CD8-positive, alpha-beta memory T cell (primary cell): Measurements from ENCODE around the gene DNAH9. TPM values are rescaled to one million over a fixed set of nuclear protein-coding genes. Genes with fewer than 3 reads are reported as not detected.

ENCODE experiments used
- CTCF ChIA-PET: fragments of 350-600 bp; sonication (Branson Sonifier 250); formaldehyde crosslinking; loops from one replicate; lab custom pipeline; 2021; ENCODE audit warnings: antibody characterized with exemption; lab: Charles Lee
- POLR2A ChIA-PET: fragments of 350-600 bp; sonication (Branson Sonifier 250); formaldehyde crosslinking; loops from one replicate; lab custom pipeline; 2021; ENCODE audit warnings: antibody characterized with exemption; lab: Charles Lee
- DNase-seq, 5 donors: peaks; one replicate each; pipeline versions ENCODE4 v3.0.0 to v3.0.0-alpha.2; 2020 to 2022; ENCODE audit warnings: mixed read lengths in 1 of 5
- H3K27ac ChIP-seq: one replicate; pipeline ENCODE4 v1.7.0; 2013; ENCODE audit warnings: low read depth, mild to moderate bottlenecking, low read length, moderate library complexity
- H3K27me3 ChIP-seq: 2 replicates; pipeline ENCODE4 v1.7.0; 2013; ENCODE audit warnings: low read length, mild to moderate bottlenecking; ENCODE audit not compliant: insufficient read depth, poor library complexity, severe bottlenecking
- H3K36me3 ChIP-seq: 2 replicates; pipeline ENCODE4 v1.7.0; 2013; ENCODE audit warnings: mild to moderate bottlenecking, low read length, moderate library complexity; ENCODE audit not compliant: insufficient read depth
- H3K4me1 ChIP-seq: 2 replicates; pipeline ENCODE4 v1.7.0; 2013; ENCODE audit warnings: mild to moderate bottlenecking, low read length, moderate library complexity; ENCODE audit not compliant: insufficient read depth
- H3K4me3 ChIP-seq: 2 replicates; pipeline ENCODE4 v1.7.0; 2013; ENCODE audit warnings: mild to moderate bottlenecking, low read length
- H3K9me3 ChIP-seq: 2 replicates; pipeline ENCODE4 v1.7.0; 2013; ENCODE audit warnings: mild to moderate bottlenecking, low read length
- H3K27ac Mint-ChIP-seq, 8 donors: one replicate each; pipeline ENCODE4 v1.8.0; 2020 to 2021; ENCODE audit warnings: mixed read lengths in 8 of 8, mild to moderate bottlenecking in 6 of 8, inconsistent platforms in 3 of 8, moderate library complexity in 3 of 8
- H3K27me3 Mint-ChIP-seq, 2 donors: one replicate each; pipeline ENCODE4 v1.8.0; 2020 to 2021; ENCODE audit warnings: mixed read lengths in 2 of 2, mild to moderate bottlenecking in 1 of 2, moderate library complexity in 1 of 2
- H3K36me3 Mint-ChIP-seq, 3 donors: one replicate each; pipeline ENCODE4 v1.8.0; 2020 to 2021; ENCODE audit warnings: mixed read lengths in 3 of 3, inconsistent platforms in 1 of 3, mild to moderate bottlenecking in 1 of 3
- H3K4me1 Mint-ChIP-seq, 3 donors: one replicate each; pipeline ENCODE4 v1.8.0; 2020 to 2021; ENCODE audit warnings: mixed read lengths in 3 of 3, inconsistent platforms in 1 of 3, mild to moderate bottlenecking in 1 of 3
- H3K4me3 Mint-ChIP-seq, 7 donors: one replicate each; pipeline ENCODE4 v1.8.0; 2020 to 2021; ENCODE audit warnings: mixed read lengths in 7 of 7, mild to moderate bottlenecking in 6 of 7, moderate library complexity in 4 of 7, inconsistent platforms in 2 of 7
- H3K9me3 Mint-ChIP-seq, 5 donors: one replicate each; pipeline ENCODE4 v1.8.0; 2020 to 2022; ENCODE audit warnings: mixed read lengths in 5 of 5, mild to moderate bottlenecking in 3 of 5, moderate library complexity in 2 of 5, inconsistent platforms in 1 of 5
- polyA plus RNA-seq: library from polyadenylated mRNA; unstranded; fragments of 300-500 nt; fragmentation: Illumina TruSeq; gene quantifications from one replicate; pipeline ENCODE4 v1.2.3, GENCODE V29; 2021
- total RNA-seq, 2 experiments: library from RNA; stranded (reverse); gene quantifications; one replicate each; pipeline ENCODE4 v1.2.3, GENCODE V29; 2021

DNAH9 gene
- total and polyA plus RNA-seq, 3 experiments from 2014 or later = not detected

DNA sequence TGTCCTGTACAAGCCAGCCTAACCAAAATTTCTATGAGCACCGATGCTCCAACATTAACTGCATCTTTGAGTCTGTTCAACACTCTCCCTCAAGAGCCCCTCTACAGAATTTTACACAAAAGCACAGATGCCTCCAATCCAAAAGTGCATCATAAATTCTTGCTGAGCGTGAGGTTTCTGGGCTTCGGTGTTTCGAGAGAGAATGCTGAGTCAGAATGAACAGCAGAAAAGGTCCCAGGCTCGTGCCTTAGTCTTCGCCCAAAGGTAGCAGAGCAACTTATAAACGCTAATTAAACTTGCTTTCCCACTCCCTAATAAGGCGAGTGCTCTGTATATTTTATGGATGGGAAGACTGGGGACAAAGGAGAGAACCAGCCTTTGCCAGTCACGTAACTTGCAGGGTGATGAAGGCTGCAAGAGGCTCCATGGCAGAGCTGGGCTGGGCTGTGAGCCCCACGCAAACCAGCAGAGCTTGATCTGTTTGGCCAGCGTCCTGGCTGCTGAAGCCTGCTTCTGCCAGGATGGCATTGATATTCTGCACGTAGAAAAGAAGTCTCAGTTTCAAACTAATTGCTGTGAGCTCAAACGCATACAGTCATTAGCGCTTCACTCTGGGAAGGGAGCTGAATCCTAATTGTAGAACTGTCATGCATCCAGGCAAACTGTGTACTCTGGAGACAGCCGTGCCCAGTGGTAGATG lies 138.5 kb downstream of the DNAH9 start:
- H3K36me3 Mint-ChIP-seq = no peaks in the 10 kb centered on the region
- CTCF ChIA-PET = no interaction called here
- POLR2A ChIA-PET = no interaction called here

DNA sequence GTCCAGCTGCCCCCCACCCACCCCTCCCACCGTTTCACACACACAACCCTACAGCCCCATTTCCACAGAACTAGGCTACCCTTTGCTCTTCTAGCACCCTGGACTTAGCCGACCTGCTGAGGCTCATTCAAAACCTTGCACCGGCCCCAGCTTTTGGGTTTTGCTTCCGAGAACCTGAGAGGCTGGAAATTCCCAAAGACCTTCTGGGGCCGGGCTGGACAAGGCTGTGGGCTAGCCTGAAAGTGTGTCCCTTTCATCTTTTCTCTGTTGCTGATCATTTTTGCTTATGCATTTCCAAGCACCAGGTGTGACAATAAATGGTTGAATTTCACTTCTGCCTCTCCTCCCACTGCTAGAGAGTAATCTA lies 139.0 kb downstream of the DNAH9 start:
- Histone ChIP-seq H3K36me3 (no peaks in the 10 kb centered on the region), H3K27me3 (no peaks in the 10 kb centered on the region), H3K9me3 (no peaks in the 10 kb centered on the region), H3K4me1 (no peaks in the 10 kb centered on the region), H3K4me3 (no peak overlapping the region), H3K27ac (no peak overlapping the region)
- H3K27ac Mint-ChIP-seq = no peak overlapping the region
- H3K4me1 Mint-ChIP-seq = no peaks in the 10 kb centered on the region
- ChIA-PET POLR2A (no interaction called here), CTCF (no interaction called here)
- no peak overlapping the region for H3K4me3 Mint-ChIP-seq
- DNase-seq = no peak
- H3K9me3 Mint-ChIP-seq = peaks cover 0 to 8% (median 3%) of the 10 kb centered on the region in 5 donors
- H3K27me3 Mint-ChIP-seq = peaks cover 0 to under 1% of the 10 kb centered on the region in 2 donors
- H3K36me3 Mint-ChIP-seq = no peaks in the 10 kb centered on the region

More for the DNA sequence above, 138.5 kb downstream of the DNAH9 start:
- Mint-ChIP-seq H3K27me3 (no peaks in the 10 kb centered on the region), H3K4me3 (no peak overlapping the region), H3K9me3 (peaks cover 0 to 8% (median 3%) of the 10 kb centered on the region in 5 donors), H3K4me1 (no peaks in the 10 kb centered on the region), H3K27ac (no peak overlapping the region)
- H3K27ac ChIP-seq = no peak overlapping the region
- H3K27me3 ChIP-seq = no peaks in the 10 kb centered on the region
- no peaks in the 10 kb centered on the region for H3K9me3 ChIP-seq
- H3K36me3 ChIP-seq = no peaks in the 10 kb centered on the region
- no peak overlapping the region for H3K4me3 ChIP-seq
- no peaks in the 10 kb centered on the region for H3K4me1 ChIP-seq
- DNase-seq = no peak

DNA sequence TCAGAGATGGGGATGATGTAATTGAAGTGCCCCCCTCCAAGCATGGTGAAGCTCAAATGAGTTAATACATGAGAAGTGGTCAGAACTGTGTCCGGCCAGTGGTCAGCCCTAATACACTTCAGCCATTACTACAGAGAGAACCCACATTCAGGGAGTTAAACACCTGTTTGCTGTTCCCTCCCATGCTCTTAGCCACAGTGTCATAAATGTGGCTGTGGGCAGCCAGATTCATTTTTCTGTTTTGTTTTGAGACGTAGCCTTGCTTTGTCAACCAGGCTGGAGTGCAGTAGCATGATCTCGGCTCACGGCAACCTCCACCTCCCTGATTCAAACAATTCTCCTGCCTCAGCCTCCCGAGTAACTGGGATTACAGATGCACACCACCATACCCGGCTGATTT lies 139.9 kb downstream of the DNAH9 start:
- H3K27me3 ChIP-seq = no peaks in the 10 kb centered on the region
- H3K4me1 ChIP-seq = no peaks in the 10 kb centered on the region
- no peaks in the 10 kb centered on the region for H3K36me3 ChIP-seq
- H3K27ac ChIP-seq = no peak overlapping the region
- no peak overlapping the region for H3K27ac Mint-ChIP-seq
- peaks cover 0 to 6% (median 2%) of the 10 kb centered on the region in 5 donors for H3K9me3 Mint-ChIP-seq
- H3K36me3 Mint-ChIP-seq = no peaks in the 10 kb centered on the region
- no peak for DNase-seq
- CTCF ChIA-PET = no interaction called here
- H3K9me3 ChIP-seq = no peaks in the 10 kb centered on the region
- H3K4me3 Mint-ChIP-seq = no peak overlapping the region
- POLR2A ChIA-PET = no interaction called here
- H3K4me1 Mint-ChIP-seq = no peaks in the 10 kb centered on the region
- no peak overlapping the region for H3K4me3 ChIP-seq
- H3K27me3 Mint-ChIP-seq = peaks cover 0 to 1% of the 10 kb centered on the region in 2 donors

DNA sequence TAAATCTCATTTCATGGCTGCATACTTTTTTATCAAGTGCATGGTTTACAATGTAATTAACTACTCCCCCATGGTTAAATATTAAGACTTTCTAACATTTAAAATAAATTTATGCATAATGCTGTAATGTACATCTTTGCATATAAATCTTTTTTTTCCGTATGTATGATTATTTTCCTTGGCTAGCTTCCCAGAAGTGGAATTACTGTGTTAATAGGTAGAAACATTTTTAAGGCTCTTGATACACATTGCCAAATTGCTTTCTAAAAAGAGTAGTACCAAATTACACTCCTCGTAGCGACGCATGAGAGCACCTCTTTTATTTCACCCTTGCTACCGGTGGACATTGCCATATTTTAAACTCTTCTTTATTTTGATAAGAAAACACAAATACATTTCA lies 141.1 kb downstream of the DNAH9 start:
- POLR2A ChIA-PET = no interaction called here
- Histone ChIP-seq H3K36me3 (no peaks in the 10 kb centered on the region), H3K27me3 (no peaks in the 10 kb centered on the region), H3K9me3 (no peaks in the 10 kb centered on the region), H3K4me3 (no peak overlapping the region), H3K4me1 (no peaks in the 10 kb centered on the region), H3K27ac (no peak overlapping the region)
- Mint-ChIP-seq H3K36me3 (no peaks in the 10 kb centered on the region), H3K27ac (no peak overlapping the region), H3K9me3 (peaks cover 0 to 6% (median 2%) of the 10 kb centered on the region in 5 donors), H3K4me1 (no peaks in the 10 kb centered on the region), H3K4me3 (no peak overlapping the region), H3K27me3 (peaks cover 0 to 1% of the 10 kb centered on the region in 2 donors)
- CTCF ChIA-PET = no interaction called here
- DNase-seq = no peak

DNA sequence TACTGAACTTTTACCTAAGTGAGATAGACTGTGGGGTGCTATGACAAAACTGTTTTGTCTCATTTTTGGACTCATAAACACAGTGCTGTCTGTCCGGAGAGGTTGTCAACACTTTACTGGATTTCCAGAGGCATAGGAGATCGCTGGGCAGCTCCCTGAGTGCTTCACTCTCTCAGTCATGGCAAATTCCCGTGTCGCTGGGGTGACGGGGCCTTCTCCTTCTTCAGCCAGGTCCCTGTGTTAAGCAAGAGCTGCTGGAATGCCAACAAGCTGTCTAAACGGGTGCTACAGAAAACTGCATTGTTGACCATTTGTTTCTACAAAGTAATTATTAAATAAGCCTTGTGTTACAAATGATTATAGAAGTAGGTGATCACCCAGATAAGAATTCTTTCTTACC lies 141.6 kb downstream of the DNAH9 start:
- peaks cover 0 to 1% of the 10 kb centered on the region in 2 donors for H3K27me3 Mint-ChIP-seq
- no peaks in the 10 kb centered on the region for H3K27me3 ChIP-seq
- no peak overlapping the region for H3K4me3 ChIP-seq

DNA sequence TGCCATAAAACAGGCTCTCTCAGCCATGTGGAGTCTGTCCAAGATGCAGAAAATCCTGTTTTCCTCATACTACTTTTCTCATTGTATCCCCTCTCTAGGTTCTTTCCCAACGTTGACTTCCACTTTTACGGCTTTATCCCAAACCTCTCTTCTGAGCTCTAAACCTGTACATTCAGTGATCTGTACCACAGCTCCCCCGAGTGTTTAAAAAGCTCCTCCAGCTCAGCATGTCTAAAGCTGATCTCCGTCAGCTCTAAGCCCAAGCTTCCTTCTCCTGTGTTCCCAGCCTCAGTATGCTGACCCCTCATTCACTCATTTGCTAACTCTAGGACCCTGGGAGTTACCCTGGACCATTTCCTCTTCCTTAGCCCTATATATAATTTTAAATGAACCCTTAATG lies 144.6 kb downstream of the DNAH9 start:
- Histone ChIP-seq H3K36me3 (no peaks in the 10 kb centered on the region), H3K4me1 (no peaks in the 10 kb centered on the region), H3K9me3 (no peaks in the 10 kb centered on the region), H3K27me3 (no peaks in the 10 kb centered on the region), H3K27ac (no peak overlapping the region), H3K4me3 (no peak overlapping the region)
- Mint-ChIP-seq H3K27ac (no peak overlapping the region), H3K36me3 (no peaks in the 10 kb centered on the region), H3K27me3 (peaks cover 0 to 4% of the 10 kb centered on the region in 2 donors), H3K9me3 (peaks cover 2 to 11% (median 7%) of the 10 kb centered on the region in 5 donors), H3K4me3 (no peak overlapping the region), H3K4me1 (no peaks in the 10 kb centered on the region)
- ChIA-PET CTCF (no interaction called here), POLR2A (no interaction called here)
- no peak for DNase-seq

More for the DNA sequence above, 141.6 kb downstream of the DNAH9 start:
- Histone ChIP-seq H3K27ac (no peak overlapping the region), H3K4me1 (no peaks in the 10 kb centered on the region), H3K36me3 (no peaks in the 10 kb centered on the region), H3K9me3 (no peaks in the 10 kb centered on the region)
- H3K4me3 Mint-ChIP-seq = no peak overlapping the region
- ChIA-PET POLR2A (no interaction called here), CTCF (no interaction called here)
- no peak overlapping the region for H3K27ac Mint-ChIP-seq
- no peaks in the 10 kb centered on the region for H3K4me1 Mint-ChIP-seq
- H3K36me3 Mint-ChIP-seq = no peaks in the 10 kb centered on the region
- no peak for DNase-seq
- peaks cover 0 to 8% (median 5%) of the 10 kb centered on the region in 5 donors for H3K9me3 Mint-ChIP-seq

DNA sequence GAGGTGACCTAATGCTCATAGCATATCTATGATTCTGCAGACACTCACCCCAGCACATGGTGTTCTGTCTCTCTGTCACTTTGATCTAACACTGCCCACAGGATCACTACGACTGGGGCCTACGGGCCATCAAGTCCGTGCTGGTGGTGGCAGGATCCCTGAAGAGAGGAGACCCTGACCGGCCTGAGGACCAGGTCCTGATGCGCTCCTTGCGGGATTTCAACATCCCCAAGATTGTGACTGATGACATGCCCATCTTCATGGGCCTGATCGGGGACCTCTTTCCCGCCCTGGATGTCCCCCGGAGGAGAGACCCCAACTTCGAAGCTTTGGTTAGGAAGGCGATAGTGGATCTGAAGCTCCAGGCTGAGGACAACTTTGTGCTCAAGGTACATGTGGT lies 146.4 kb downstream of the DNAH9 start:
- no peaks in the 10 kb centered on the region for H3K4me1 Mint-ChIP-seq
- no peak overlapping the region for H3K4me3 ChIP-seq
- no peak overlapping the region for H3K27ac Mint-ChIP-seq
- no peak overlapping the region for H3K27ac ChIP-seq
- H3K36me3 Mint-ChIP-seq = no peaks in the 10 kb centered on the region
- no peak for DNase-seq
- no peaks in the 10 kb centered on the region for H3K27me3 ChIP-seq
- POLR2A ChIA-PET = no interaction called here
- H3K9me3 Mint-ChIP-seq = peaks cover 2 to 8% (median 5%) of the 10 kb centered on the region in 5 donors
- H3K4me3 Mint-ChIP-seq = no peak overlapping the region
- CTCF ChIA-PET = no interaction called here
- no peaks in the 10 kb centered on the region for H3K36me3 ChIP-seq
- no peaks in the 10 kb centered on the region for H3K4me1 ChIP-seq
- H3K9me3 ChIP-seq = no peaks in the 10 kb centered on the region
- H3K27me3 Mint-ChIP-seq = peaks cover 0 to 4% of the 10 kb centered on the region in 2 donors

DNA sequence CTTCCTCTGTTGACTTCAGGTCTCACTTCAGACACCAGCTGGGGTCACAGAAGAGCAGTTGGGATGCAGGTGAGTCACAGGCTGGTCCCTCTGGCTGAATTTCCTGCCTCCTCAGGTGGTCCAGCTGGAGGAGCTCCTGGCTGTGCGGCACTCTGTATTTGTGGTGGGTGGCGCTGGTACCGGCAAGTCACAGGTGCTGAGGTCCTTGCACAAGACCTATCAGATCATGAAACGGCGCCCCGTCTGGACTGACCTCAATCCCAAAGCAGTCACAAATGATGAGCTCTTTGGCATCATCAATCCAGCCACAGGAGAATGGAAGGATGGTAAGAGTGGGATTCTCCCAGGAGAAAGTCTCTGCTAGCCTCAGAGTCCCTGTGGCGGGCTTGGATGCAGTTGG lies 149.2 kb downstream of the DNAH9 start:
- Histone ChIP-seq H3K36me3 (no peaks in the 10 kb centered on the region), H3K27me3 (no peaks in the 10 kb centered on the region), H3K27ac (no peak overlapping the region), H3K4me3 (no peak overlapping the region), H3K9me3 (no peaks in the 10 kb centered on the region), H3K4me1 (no peaks in the 10 kb centered on the region)
- CTCF ChIA-PET = no interaction called here
- H3K27ac Mint-ChIP-seq = no peak overlapping the region
- peaks cover 2 to 14% (median 7%) of the 10 kb centered on the region in 5 donors for H3K9me3 Mint-ChIP-seq
- POLR2A ChIA-PET = no interaction called here
- no peak overlapping the region for H3K4me3 Mint-ChIP-seq
- no peaks in the 10 kb centered on the region for H3K4me1 Mint-ChIP-seq
- peaks cover 0 to 3% of the 10 kb centered on the region in 2 donors for H3K27me3 Mint-ChIP-seq
- DNase-seq = no peak
- no peaks in the 10 kb centered on the region for H3K36me3 Mint-ChIP-seq
